Lung (tissue), 12 donors: ENCODE measurements around the gene CPED1. TPM values are rescaled to one million over a fixed set of nuclear protein-coding genes. Genes with fewer than 3 reads are reported as not detected.

Experiments used
- ATAC-seq: fragments of 200-7000 bp; cut with Tn5 transposase; one replicate; pipeline ENCODE4 v1.9.1; 2020; ENCODE audit warnings: moderate number of reproducible peaks; ENCODE audit not compliant: insufficient read depth, low FRiP score
- DNase-seq, 3 donors: peaks; one replicate each; pipeline ENCODE4 v3.0.0-alpha.2; 2013 to 2017
- H3K27ac ChIP-seq, 2 donors: one replicate each; pipeline ENCODE4 v1.5.1; 2013; ENCODE audit warnings: mild to moderate bottlenecking in 2 of 2, moderate library complexity in 2 of 2, control low read depth in 1 of 2, inconsistent platforms in 1 of 2, low read depth in 1 of 2, low read length in 1 of 2
- H3K27me3 ChIP-seq, 3 donors: one replicate each; pipeline ENCODE4 v1.5.1; 2013; ENCODE audit warnings: low read length in 2 of 3; ENCODE audit not compliant: control insufficient read depth in 3 of 3, insufficient read depth in 3 of 3
- H3K36me3 ChIP-seq, 4 donors: one replicate each; pipeline ENCODE4 v1.5.1; 2013; ENCODE audit warnings: low read length in 4 of 4, mild to moderate bottlenecking in 1 of 4, moderate library complexity in 1 of 4; ENCODE audit not compliant: control insufficient read depth in 4 of 4, insufficient read depth in 4 of 4
- H3K4me1 ChIP-seq, 5 donors: one replicate each; pipeline ENCODE4 v1.5.1; 2013; ENCODE audit warnings: low read length in 5 of 5, mild to moderate bottlenecking in 2 of 5, moderate library complexity in 1 of 5; ENCODE audit not compliant: control insufficient read depth in 5 of 5, insufficient read depth in 5 of 5
- H3K4me3 ChIP-seq: one replicate; pipeline ENCODE4 v1.5.1; 2013; ENCODE audit warnings: mild to moderate bottlenecking, control low read depth, moderate library complexity
- H3K9ac ChIP-seq, 2 donors: one replicate each; pipeline ENCODE4 v1.5.1; 2013; ENCODE audit warnings: low read length in 2 of 2, control low read depth in 1 of 2; ENCODE audit not compliant: insufficient read depth in 1 of 2
- H3K9me3 ChIP-seq, 4 donors: one replicate each; pipeline ENCODE4 v1.5.1; 2013; ENCODE audit warnings: low read length in 3 of 4, mild to moderate bottlenecking in 1 of 4, moderate library complexity in 1 of 4; ENCODE audit not compliant: control insufficient read depth in 4 of 4, insufficient read depth in 3 of 4
- WGBS, 2 donors: extraction: QIAGEN DNeasy Blood & Tissue Kit; methylation state at CpG; one replicate each; pipeline ENCODE4 v1.1.7; 2013; 5-methylcytosine and 5-hydroxymethylcytosine counted together
- polyA plus RNA-seq, 2 donors: library from polyadenylated mRNA; stranded (reverse); fragments of 200-250 nt; gene quantifications; one replicate each; pipeline ENCODE4 v1.2.1, GENCODE V29; 2013
- total RNA-seq, 2 donors: library from RNA; depleted of rRNA in 1 of 2; stranded (reverse); fragments of >200 nt in 1 of 2; gene quantifications; one replicate each; pipeline ENCODE4 v1.2.1, GENCODE V29; 2014 to 2021
- TF ChIP-seq, protein P1 (sequence below): IDR thresholded peaks from 2 replicates; pipeline ENCODE4 v1.5.1; 2012; ENCODE audit warnings: mild to moderate bottlenecking; ENCODE audit errors: control extremely low read depth, extremely low read depth
- donor health status: control.
- donor health status: control.
- donor health status: Bipolar disorder and iron deficiency.
- donor health status: healthy.
- donor health status: DM: yes; HTN: yes; CAD: no.

The CPED1 gene
- total and polyA plus RNA-seq, 4 donors: 1.8 to 32.3 (median 7.4) TPM

DNA sequence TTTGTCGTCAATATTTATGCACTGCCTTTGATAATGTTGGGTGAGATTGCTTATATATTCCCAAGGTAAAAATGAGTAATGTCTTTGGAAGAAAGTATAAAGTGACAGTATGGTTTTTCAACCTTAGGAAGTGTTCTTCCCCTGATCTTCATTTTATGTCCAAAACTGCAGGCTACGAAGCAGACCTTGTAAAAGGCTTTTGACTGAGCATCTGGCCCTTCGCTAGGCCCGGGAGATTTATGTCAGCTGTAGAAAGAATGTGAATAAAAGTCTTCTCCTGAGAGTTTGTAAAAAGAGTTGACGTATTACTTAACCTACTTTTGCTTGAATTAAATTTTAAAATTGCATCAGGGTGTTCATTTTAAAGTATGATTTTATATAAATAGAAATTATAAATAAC lies 116.8 kb downstream of the CPED1 start:
- ATAC-seq: no peak
- Histone ChIP-seq H3K4me1 (peaks cover 0 to 7% (median 3%) of the 10 kb centered on the region in 5 donors), H3K4me3 (no peak overlapping the region), H3K36me3 (peaks cover 0 to under 1% (median 0%) of the 10 kb centered on the region in 4 donors), H3K9ac (no peak overlapping the region), H3K27me3 (no peaks in the 10 kb centered on the region), H3K27ac (no peak overlapping the region), H3K9me3 (no peaks in the 10 kb centered on the region)
- DNase-seq: no peak
- 91 to 95% methylated on average over 5 of the region's 5 CpGs for WGBS, 2 donors
- TF ChIP-seq, protein P1, sequence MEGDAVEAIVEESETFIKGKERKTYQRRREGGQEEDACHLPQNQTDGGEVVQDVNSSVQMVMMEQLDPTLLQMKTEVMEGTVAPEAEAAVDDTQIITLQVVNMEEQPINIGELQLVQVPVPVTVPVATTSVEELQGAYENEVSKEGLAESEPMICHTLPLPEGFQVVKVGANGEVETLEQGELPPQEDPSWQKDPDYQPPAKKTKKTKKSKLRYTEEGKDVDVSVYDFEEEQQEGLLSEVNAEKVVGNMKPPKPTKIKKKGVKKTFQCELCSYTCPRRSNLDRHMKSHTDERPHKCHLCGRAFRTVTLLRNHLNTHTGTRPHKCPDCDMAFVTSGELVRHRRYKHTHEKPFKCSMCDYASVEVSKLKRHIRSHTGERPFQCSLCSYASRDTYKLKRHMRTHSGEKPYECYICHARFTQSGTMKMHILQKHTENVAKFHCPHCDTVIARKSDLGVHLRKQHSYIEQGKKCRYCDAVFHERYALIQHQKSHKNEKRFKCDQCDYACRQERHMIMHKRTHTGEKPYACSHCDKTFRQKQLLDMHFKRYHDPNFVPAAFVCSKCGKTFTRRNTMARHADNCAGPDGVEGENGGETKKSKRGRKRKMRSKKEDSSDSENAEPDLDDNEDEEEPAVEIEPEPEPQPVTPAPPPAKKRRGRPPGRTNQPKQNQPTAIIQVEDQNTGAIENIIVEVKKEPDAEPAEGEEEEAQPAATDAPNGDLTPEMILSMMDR: no peak

DNA sequence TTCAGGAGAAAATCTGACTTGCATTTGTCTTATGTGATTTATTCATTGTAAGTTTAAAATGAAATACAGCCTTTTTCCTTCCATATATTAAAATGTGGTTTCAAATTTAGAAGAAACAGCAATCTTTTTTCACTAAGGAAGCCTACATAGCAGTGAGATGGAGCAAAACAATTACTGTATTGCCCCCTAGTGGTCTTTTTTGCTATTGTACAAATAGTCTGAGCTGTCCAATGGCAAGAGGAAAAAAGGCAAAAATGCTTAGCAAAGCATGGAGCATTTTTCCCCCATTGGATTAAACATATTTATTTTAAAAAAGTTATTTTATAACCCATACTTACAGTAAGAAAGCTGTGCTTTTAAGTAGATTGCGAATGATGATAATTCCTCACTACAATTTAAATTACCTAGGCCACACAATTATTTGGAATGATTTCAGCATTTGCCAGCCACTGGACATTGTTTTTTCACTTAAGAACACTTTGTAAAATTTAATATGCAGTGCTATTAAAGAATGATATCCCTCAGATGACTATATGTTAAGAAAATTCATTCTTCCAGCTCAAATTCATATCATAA lies 119.5 kb downstream of the CPED1 start:
- Histone ChIP-seq H3K27me3 (no peaks in the 10 kb centered on the region), H3K36me3 (peaks cover 0 to 6% (median 1%) of the 10 kb centered on the region in 4 donors), H3K4me3 (no peak overlapping the region), H3K9ac (no peak overlapping the region), H3K9me3 (no peaks in the 10 kb centered on the region), H3K27ac (no peak overlapping the region), H3K4me1 (peaks cover 0 to 6% (median 2%) of the 10 kb centered on the region in 5 donors)
- TF ChIP-seq, protein P1: peak; percentile 52
- peak in 2 of 3 donors; percentile 81 to 85 for DNase-seq
- peak; percentile 62 for ATAC-seq
- WGBS, 2 donors: 29 to 38% methylated on average over 1 of the region's 1 CpG

DNA sequence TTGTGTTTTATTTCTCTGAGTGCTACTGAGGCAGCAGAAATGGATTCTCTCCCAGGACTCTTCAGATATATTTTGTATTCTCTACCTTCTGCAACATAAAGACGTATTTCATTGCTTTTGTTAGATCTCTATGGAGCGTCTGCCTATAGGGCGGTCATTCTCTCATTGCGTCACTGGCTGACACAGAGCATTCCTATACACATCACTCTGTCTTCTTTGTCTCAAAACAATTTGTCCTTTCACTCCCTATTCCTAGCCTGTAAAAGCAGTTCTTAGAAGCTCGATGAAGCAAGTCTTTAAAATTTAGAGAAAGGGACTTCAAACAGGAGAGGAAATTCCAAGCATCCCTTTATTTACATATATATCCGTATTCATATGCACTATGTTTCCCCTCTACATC lies 120.6 kb downstream of the CPED1 start:
- Histone ChIP-seq H3K27ac (no peak overlapping the region), H3K4me1 (no peaks in the 10 kb centered on the region), H3K9me3 (no peaks in the 10 kb centered on the region), H3K4me3 (no peak overlapping the region), H3K36me3 (peaks cover 0 to 6% (median 1%) of the 10 kb centered on the region in 4 donors), H3K9ac (no peak overlapping the region), H3K27me3 (no peaks in the 10 kb centered on the region)
- ATAC-seq (no peak), DNase-seq (no peak)
- TF ChIP-seq, protein P1: no peak
- WGBS, 2 donors: 84 to 87% methylated on average over 6 of the region's 6 CpGs

DNA sequence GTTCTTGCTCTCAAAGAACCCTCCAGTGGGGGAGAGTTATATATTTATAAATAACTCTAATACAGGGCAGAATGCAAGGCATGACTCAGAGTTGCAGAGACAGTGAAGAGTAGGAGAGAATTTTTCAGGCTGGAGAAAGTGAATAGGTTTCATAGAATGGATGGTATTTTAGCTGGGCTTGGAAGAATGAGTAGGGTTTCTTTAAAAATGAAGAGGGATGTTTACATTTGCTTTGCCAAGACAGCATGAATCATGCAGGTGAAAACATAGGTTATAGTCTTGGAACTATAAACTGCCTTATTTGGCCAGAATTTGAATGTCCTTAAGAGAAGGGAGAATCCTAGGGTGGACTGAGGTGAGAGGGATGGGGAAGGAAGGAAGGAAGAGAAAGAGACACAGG lies 124.8 kb downstream of the CPED1 start:
- no peak overlapping the region for H3K4me3 ChIP-seq
- H3K9me3 ChIP-seq: no peaks in the 10 kb centered on the region
- no peak for ATAC-seq
- no peaks in the 10 kb centered on the region for H3K4me1 ChIP-seq
- no peak overlapping the region for H3K9ac ChIP-seq
- no peak for DNase-seq
- TF ChIP-seq, protein P1: no peak
- peaks cover 0 to 8% (median 1%) of the 10 kb centered on the region in 4 donors for H3K36me3 ChIP-seq
- H3K27ac ChIP-seq: no peak overlapping the region
- H3K27me3 ChIP-seq: no peaks in the 10 kb centered on the region
